NT2/D1 (cell line): ENCODE measurements around the gene B4GALNT2.
A peak's percentile ranks its signal among the peaks of the same experiment; 100 is the strongest.

ENCODE experiments used
- DNase-seq: peaks from one replicate; pipeline ENCODE4 v3.0.0-alpha.2; 2011; ENCODE audit warnings: low read depth, low spot score
- H3K27me3 ChIP-seq: 2 replicates; pipeline ENCODE4 v1.6.0; 2011; ENCODE audit warnings: mild to moderate bottlenecking; ENCODE audit not compliant: insufficient read length, insufficient read depth
- H3K36me3 ChIP-seq: 2 replicates; pipeline ENCODE4 v1.6.1; 2011; ENCODE audit warnings: mild to moderate bottlenecking, low read length, mixed read lengths; ENCODE audit not compliant: insufficient read depth, insufficient read length
- H3K4me1 ChIP-seq: 2 replicates; pipeline ENCODE4 v1.5.1; 2011; ENCODE audit not compliant: insufficient read depth, insufficient read length
- H3K4me3 ChIP-seq: 2 replicates; pipeline ENCODE4 v1.5.1; 2011; ENCODE audit warnings: low read depth; ENCODE audit not compliant: insufficient read length
- H3K9ac ChIP-seq: 2 replicates; pipeline ENCODE4 v1.6.0; 2011; ENCODE audit warnings: low read depth; ENCODE audit not compliant: insufficient read length
- H3K9me3 ChIP-seq: 2 replicates; pipeline ENCODE4 v1.5.1; 2011; ENCODE audit warnings: mild to moderate bottlenecking, low read length; ENCODE audit not compliant: insufficient read depth
- SUZ12 ChIP-seq: IDR thresholded peaks from 2 replicates; pipeline ENCODE4 v1.6.1; 2011; ENCODE audit not compliant: insufficient read length, insufficient read depth; ENCODE audit errors: extremely low read depth
- YY1 ChIP-seq: IDR thresholded peaks from 2 replicates; pipeline ENCODE4 v1.6.1; 2011; ENCODE audit not compliant: insufficient read length, insufficient read depth
- ZNF274 ChIP-seq: IDR thresholded peaks from 2 replicates; pipeline ENCODE4 v1.6.1; 2011; ENCODE audit warnings: mild to moderate bottlenecking, low read depth, low read length

The B4GALNT2 gene

DNA sequence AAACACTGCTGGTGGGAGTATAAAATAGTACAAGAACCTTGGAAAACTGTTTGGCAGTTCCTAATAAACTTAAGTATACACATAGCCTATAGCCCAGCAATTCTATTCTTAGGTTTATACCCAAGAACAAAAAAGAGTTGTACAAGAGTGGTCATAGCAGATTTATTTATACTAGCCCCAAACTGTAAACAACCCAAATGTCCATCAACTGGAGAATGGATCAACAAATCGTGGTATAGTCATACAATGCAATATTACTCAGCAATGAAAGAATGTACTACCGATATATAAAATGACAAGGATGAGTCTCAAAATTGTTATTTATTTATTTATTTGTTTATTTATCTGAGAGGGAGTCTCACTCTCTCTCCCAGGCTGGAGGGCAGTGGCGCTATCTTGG lies 54.7 kb downstream of the B4GALNT2 start:
- Histone ChIP-seq H3K9ac (no peak overlapping the region), H3K27me3 (no peaks in the 10 kb centered on the region), H3K36me3 (no peaks in the 10 kb centered on the region), H3K4me3 (no peak overlapping the region), H3K9me3 (peaks cover 44% of the 10 kb centered on the region; the same call in 1 of the 2 replicates), H3K4me1 (no peaks in the 10 kb centered on the region)
- TF ChIP-seq SUZ12 (no peak), YY1 (no peak), ZNF274 (no peak)
- DNase-seq: no peak

DNA sequence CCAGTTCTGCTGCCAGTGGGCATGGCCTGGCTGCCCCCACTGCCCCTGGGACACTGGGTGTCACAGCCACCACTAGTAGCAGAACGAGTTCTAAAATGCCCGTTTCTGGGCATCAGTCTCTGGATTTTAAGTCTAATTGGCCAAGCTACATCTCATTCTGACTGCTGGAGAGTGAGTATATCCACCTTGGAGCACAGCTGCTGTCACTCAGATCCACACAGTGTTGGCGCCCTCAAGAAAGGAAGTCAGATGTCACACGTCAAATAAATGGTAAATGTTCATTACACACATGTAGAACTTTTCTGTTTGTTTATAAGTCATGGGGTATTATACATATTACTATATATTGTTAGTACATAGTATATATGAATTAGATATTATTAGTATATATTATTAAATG lies 58.4 kb downstream of the B4GALNT2 start:
- no peak overlapping the region for H3K9ac ChIP-seq
- H3K36me3 ChIP-seq: no peaks in the 10 kb centered on the region
- DNase-seq: no peak
- TF ChIP-seq YY1: no peak
- TF ChIP-seq ZNF274: no peak
- no peak for TF ChIP-seq SUZ12
- no peak overlapping the region for H3K4me3 ChIP-seq
- peaks cover 10% of the 10 kb centered on the region; the same call in 1 of the 2 replicates for H3K9me3 ChIP-seq
- H3K27me3 ChIP-seq: no peaks in the 10 kb centered on the region
- H3K4me1 ChIP-seq: no peaks in the 10 kb centered on the region

DNA sequence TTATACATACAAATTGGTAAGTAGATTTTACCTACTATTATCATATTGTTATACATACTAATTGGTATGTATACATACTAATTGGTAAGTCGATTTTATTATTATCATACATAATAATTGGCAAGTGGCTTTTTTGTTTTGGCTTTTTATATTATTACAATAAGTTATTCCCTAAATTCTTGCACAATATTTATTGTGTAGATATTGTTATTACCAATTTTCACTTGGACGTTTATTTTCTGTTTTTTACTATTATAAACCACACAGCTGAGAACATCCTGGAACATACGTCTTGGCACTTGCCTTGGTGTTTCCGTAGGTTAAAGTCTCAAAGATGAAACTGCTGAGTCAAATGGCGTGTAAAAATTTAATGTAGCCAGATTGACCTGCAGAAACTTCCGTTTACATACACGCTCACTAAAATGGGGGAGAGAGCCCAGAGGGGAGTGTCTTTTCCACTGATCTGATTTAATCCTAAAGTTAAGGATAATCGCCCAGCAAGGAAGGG lies 58.9 kb downstream of the B4GALNT2 start:
- DNase-seq: no peak
- peaks cover 5% of the 10 kb centered on the region; the same call in 1 of the 2 replicates for H3K9me3 ChIP-seq

DNA sequence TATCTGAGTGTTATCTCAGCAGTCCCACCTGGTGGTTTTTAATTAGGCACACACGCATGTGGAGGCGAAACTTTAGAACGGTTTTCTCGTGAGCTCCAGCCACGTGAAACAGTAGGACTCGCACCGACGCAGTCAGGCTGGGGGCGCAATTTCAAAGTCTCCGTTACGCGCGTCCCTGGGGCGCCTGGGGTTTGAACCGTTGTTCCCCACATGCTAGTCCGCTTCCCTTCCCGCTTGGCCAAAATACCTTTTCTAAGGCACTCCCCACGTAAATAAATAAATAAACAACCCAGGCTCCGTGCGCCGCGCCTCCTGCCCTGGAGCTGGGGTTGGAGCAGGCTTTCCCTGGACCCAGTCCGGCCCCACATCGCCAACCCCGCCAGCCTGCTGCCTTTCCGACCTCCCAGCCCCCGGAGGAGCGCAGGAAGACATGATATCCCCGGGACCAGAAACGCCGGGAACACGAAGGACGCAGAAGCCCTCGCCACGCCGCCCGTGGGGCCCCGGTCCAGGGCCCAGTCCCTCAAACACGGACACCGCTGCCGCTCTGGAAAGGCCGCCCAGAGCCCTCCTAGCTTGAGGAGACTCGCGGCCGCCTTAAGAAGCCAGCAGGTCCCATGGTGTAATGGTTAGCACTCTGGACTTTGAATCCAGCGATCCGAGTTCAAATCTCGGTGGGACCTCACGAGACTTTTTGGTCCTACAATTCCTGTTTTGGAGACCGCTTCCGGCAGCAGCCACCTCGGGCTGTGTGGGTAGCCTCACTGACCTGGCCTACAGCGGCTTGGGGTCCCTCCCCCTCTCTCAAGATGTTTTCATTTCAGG lies 59.6 kb downstream of the B4GALNT2 start:
- H3K9ac ChIP-seq: peak overlapping the region; percentile 83
- no peaks in the 10 kb centered on the region for H3K27me3 ChIP-seq
- peak overlapping the region; percentile 76 for H3K4me3 ChIP-seq
- no peaks in the 10 kb centered on the region for H3K4me1 ChIP-seq
- no peak for TF ChIP-seq SUZ12
- no peak for TF ChIP-seq ZNF274
- TF ChIP-seq YY1: no peak
- H3K9me3 ChIP-seq: no peaks in the 10 kb centered on the region
- H3K36me3 ChIP-seq: no peaks in the 10 kb centered on the region
- peak; percentile 70 for DNase-seq

More for the DNA sequence above, 58.9 kb downstream of the B4GALNT2 start:
- peak overlapping the region; percentile 76 for H3K4me3 ChIP-seq
- no peaks in the 10 kb centered on the region for H3K27me3 ChIP-seq
- TF ChIP-seq YY1: no peak
- no peak for TF ChIP-seq ZNF274
- no peak for TF ChIP-seq SUZ12
- no peaks in the 10 kb centered on the region for H3K36me3 ChIP-seq
- peak overlapping the region; percentile 83 for H3K9ac ChIP-seq
- H3K4me1 ChIP-seq: no peaks in the 10 kb centered on the region

DNA sequence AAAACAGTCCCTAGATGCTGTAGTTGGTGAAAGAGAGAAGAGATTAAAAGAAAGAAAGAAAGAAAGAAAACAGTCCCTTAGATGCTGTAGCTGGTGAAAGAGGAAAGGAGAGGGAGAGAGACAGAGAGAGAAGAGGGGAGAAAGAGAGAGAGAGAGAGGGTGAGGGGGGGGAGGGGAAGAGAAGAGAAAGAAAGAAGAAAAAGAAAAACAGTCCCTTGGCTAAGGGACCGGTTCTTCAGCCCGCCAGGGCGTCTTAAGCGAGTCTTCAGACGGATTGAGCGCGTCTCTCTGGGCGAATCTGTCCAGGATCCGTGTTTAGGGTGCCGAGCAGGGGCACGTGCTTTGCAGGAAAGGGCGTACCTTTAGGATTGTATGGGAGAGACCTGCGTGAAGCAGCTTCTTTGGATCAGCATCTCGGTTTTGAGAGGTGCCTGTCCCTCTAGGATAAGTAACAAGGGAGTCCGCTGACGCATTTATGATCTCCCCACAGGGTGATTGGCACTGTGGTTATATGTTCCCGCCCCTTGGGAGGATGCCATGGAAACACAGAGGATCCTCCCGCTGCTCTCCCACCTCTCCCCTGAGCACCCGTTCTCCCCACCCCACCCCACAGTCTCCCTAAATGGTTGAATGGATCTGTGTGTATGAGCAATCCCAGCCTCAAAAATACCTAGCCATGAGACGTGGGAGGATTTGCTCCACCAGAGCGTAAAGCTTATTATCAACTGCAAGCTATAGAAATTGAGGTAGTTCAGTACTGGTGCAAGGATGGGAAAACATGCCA lies 61.1 kb downstream of the B4GALNT2 start:
- H3K27me3 ChIP-seq: no peaks in the 10 kb centered on the region
- peak overlapping the region; percentile 76 for H3K4me3 ChIP-seq
- peak overlapping the region; percentile 82 for H3K9ac ChIP-seq
- H3K36me3 ChIP-seq: no peaks in the 10 kb centered on the region
- no peaks in the 10 kb centered on the region for H3K4me1 ChIP-seq
- H3K9me3 ChIP-seq: no peaks in the 10 kb centered on the region
- no peak for DNase-seq
- no peak for TF ChIP-seq YY1
- no peak for TF ChIP-seq ZNF274
- no peak for TF ChIP-seq SUZ12

DNA sequence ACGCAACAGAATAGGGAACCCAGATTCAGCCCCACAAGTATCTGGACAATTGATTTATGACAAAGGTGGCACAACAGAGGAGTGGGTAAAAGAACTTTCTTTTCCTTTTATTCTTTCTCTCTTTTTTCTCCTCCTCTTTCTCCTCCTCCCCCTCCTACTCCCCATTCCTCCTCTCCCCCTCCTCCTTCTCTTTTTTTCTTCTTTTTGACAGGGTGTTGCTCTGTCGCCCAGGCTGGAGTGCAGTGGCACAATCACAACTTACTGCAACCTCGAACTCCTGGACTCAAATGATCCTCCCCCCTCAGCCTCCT lies 61.7 kb downstream of the B4GALNT2 start:
- Histone ChIP-seq H3K36me3 (no peaks in the 10 kb centered on the region), H3K4me3 (no peak overlapping the region), H3K4me1 (no peaks in the 10 kb centered on the region), H3K27me3 (no peaks in the 10 kb centered on the region), H3K9ac (no peak overlapping the region), H3K9me3 (no peaks in the 10 kb centered on the region)
- TF ChIP-seq ZNF274 (no peak), SUZ12 (no peak), YY1 (no peak)
- no peak for DNase-seq

DNA sequence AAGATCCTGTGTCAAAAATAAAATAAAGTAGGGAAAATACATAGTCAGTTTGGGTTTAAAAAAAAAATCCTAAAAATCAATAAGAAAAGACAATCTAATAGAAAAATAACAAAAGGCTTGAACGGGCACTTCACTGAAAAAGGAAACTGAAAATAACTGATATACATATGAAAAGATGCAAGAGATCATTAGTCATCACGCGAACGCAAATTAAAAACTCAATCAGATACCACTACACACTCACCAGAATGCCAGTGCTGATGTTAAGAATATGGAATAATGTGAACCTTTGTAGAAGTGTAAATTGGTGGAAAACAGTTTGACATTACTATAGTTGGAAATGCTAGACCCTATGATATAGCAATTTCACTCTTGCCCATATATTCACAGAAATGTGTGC lies 63.2 kb downstream of the B4GALNT2 start:
- Histone ChIP-seq H3K27me3 (no peaks in the 10 kb centered on the region), H3K36me3 (no peaks in the 10 kb centered on the region), H3K9ac (no peak overlapping the region), H3K4me1 (no peaks in the 10 kb centered on the region), H3K4me3 (no peak overlapping the region), H3K9me3 (no peaks in the 10 kb centered on the region)
- TF ChIP-seq SUZ12: no peak
- no peak for TF ChIP-seq YY1
- TF ChIP-seq ZNF274: no peak
- DNase-seq: no peak
